GM19438 (cell line): Measurements from ENCODE around the gene SPATA2L.
A peak's percentile ranks its signal among the peaks of the same experiment; 100 is the strongest.
"Not testable (repeated sequence)": the region's sequence is repeated elsewhere in the genome, so short reads cannot be mapped to it uniquely, and the experiment has no call there.

Source experiments
- ATAC-seq: cut with Tn5 transposase; IDR thresholded peaks from one replicate; pipeline ENCODE4 v1.9.1; 2021; ENCODE audit warnings: low read depth; ENCODE audit not compliant: unreplicated experiment

SPATA2L gene

GRCh38 chr16:89691231-89691985, 10.1 kb downstream of the SPATA2L start:
- no peak for ATAC-seq

GRCh38 chr16:89690392-89690901, 11.1 kb downstream of the SPATA2L start:
- no peak for ATAC-seq

- not testable (repeated sequence) for ATAC-seq
These were observed 11.9 kb downstream of the SPATA2L start for GRCh38 chr16:89689621-89690020.

- no peak for ATAC-seq
These were observed 12.4 kb downstream of the SPATA2L start for GRCh38 chr16:89689142-89689541.

GRCh38 chr16:89688395-89688794, 13.1 kb downstream of the SPATA2L start:
- ATAC-seq: no peak

- ATAC-seq: peak; percentile 24
These were observed 14.2 kb downstream of the SPATA2L start for GRCh38 chr16:89687092-89687940.

- peak; percentile 85 for ATAC-seq
These were observed 14.9 kb downstream of the SPATA2L start, which contains the start of gene CDK10 for GRCh38 chr16:89686520-89687091. Gene CDK10, plus strand, starts transcription at chr16:89686689. Its CDS starts 22 bp downstream, at chr16:89686711.

GRCh38 chr16:89685916-89686315, 15.6 kb downstream of the SPATA2L start:
- ATAC-seq: no peak

GRCh38 chr16:89678258-89678657, 23.2 kb downstream of the SPATA2L start:
- no peak for ATAC-seq

- ATAC-seq: no peak
These were observed 29.1 kb downstream of the SPATA2L start for GRCh38 chr16:89672177-89672941.

GRCh38 chr16:89671565-89671964, 29.9 kb downstream of the SPATA2L start:
- not testable (repeated sequence) for ATAC-seq

- no peak for ATAC-seq
These were observed 30.7 kb downstream of the SPATA2L start for GRCh38 chr16:89670496-89671431.

GRCh38 chr16:89669755-89670154, 31.8 kb downstream of the SPATA2L start:
- ATAC-seq: no peak

GRCh38 chr16:89668790-89669158, 32.7 kb downstream of the SPATA2L start:
- no peak for ATAC-seq

GRCh38 chr16:89667633-89668032, 33.9 kb downstream of the SPATA2L start:
- ATAC-seq: no peak

- ATAC-seq: not testable (repeated sequence)
These were observed 34.5 kb downstream of the SPATA2L start for GRCh38 chr16:89667000-89667399.

- ATAC-seq: not testable (repeated sequence)
These were observed 37.3 kb downstream of the SPATA2L start for GRCh38 chr16:89664238-89664637.

GRCh38 chr16:89661215-89661614, 40.3 kb downstream of the SPATA2L start:
- ATAC-seq: no peak

GRCh38 chr16:89660146-89660545, 41.4 kb downstream of the SPATA2L start:
- no peak for ATAC-seq
